ENCODE data around the gene MTRF1. TPM values are rescaled to one million over a fixed set of nuclear protein-coding genes. Genes with fewer than 3 reads are reported as not detected.
"Not testable (repeated sequence)": the region's sequence is repeated elsewhere in the genome, so short reads cannot be mapped to it uniquely, and the experiment has no call there.

The MTRF1 gene
- total RNA-seq, 2 experiments from 2014 or later, result 24.9 to 31.3 TPM

DNA sequence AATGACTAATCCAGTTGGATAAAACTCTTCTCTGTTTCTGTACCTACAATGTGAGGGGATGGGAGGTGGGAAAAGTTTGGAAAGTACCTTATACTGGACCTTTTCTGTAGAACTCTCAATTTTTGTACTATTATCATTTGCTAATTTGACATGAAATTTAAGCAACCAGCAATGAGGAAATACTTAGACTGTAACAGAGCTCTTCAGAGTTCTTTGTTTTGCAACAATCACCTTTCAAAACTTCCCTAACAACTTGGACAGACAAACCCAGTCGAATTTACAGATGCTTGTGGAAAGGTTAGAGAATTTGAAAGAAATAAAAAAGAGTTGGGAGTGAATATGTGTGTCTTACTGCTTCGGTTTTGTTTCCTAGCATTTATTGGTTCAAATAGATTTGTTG is 85.8 kb downstream of the MTRF1 start:
- no TSS peak for BruUV-seq (replicated peaks)

DNA sequence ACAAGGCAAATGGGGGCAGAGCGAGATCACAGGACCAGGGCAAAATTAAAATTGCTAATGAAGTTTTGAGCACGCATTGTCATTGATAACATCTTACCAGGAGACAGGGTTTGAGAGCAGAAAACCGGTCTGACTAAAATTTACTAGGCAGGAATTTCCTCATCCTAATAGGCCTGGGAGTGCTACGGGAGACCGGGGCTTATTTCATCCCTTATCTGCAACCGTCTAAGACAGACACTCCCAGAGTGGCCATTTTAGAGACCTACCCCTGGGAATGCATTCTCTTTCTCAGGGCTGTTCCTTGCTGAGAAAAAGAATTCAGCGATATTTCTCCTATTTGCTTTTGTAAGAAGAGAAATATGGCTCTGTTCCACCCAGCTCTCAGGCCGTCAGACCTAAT is 87.8 kb downstream of the MTRF1 start:
- H2AFZ ChIP-seq (ENCODE audit: low read length); H3K9me2 ChIP-seq (ENCODE audit: insufficient read depth, low read length); H3K4me1 ChIP-seq (ENCODE audit: insufficient read depth, low read length, poor library complexity, severe bottlenecking); CTCF ChIA-PET (ENCODE audit: unreplicated experiment); H3K4me2 ChIP-seq (ENCODE audit: low read length); H3K79me2 ChIP-seq (ENCODE audit: insufficient read depth, low read depth, low read length); H3K4me3 ChIP-seq (ENCODE audit: low read depth, low read length, poor library complexity, severe bottlenecking); BruUV-seq (replicated peaks); intact Hi-C loops (cut with micrococcal nuclease; ENCODE audit: unreplicated experiment); H4K20me1 ChIP-seq (ENCODE audit: insufficient read depth, low read length); H3K36me3 ChIP-seq (ENCODE audit: insufficient read depth, low read length); H3K27ac ChIP-seq (ENCODE audit: low read depth, low read length, poor library complexity, severe bottlenecking): not testable (repeated sequence)
- peaks cover 13% of the 10 kb centered on the region for H3K9me3 ChIP-seq (ENCODE audit: low read length)
- DNase-seq (ENCODE audit: low spot score), result peak; percentile 11
- POLR2A ChIA-PET, result interaction anchor here (0.6 kb wide), 1 partner anchor 1260 kb away, joined by 3 read pairs; no protein-coding TSS in a partner anchor

More for the DNA sequence above, 85.8 kb downstream of the MTRF1 start:
- H3K36me3 ChIP-seq (ENCODE audit: insufficient read depth, low read length), result no peaks in the 10 kb centered on the region
- TF ChIP-seq EZH2phosphoT487 (IDR thresholded peaks at IDR 0.05; ENCODE audit: borderline replicate concordance, low read depth, low read length) (no peak), CTCF (conservative IDR thresholded peaks at IDR 0.05; ENCODE audit: low read length) (no peak)
- CTCF ChIA-PET (ENCODE audit: unreplicated experiment), result no interaction called here
- H3K9me3 ChIP-seq (ENCODE audit: low read length), result peaks cover 13% of the 10 kb centered on the region
- no peaks in the 10 kb centered on the region for H3K4me1 ChIP-seq (ENCODE audit: insufficient read depth, low read length, poor library complexity, severe bottlenecking)
- no peak overlapping the region for H2AFZ ChIP-seq (ENCODE audit: low read length)
- H3K9me2 ChIP-seq (ENCODE audit: insufficient read depth, low read length), result no peaks in the 10 kb centered on the region
- H4K20me1 ChIP-seq (ENCODE audit: insufficient read depth, low read length), result no peaks in the 10 kb centered on the region
- H3K27ac ChIP-seq (ENCODE audit: low read depth, low read length, poor library complexity, severe bottlenecking), result no peak overlapping the region
- POLR2A ChIA-PET, result no interaction called here
- intact Hi-C loops (cut with micrococcal nuclease; ENCODE audit: unreplicated experiment), result no loop called here
- H3K4me2 ChIP-seq (ENCODE audit: low read length), result no peak overlapping the region
- no peaks in the 10 kb centered on the region for H3K79me2 ChIP-seq (ENCODE audit: insufficient read depth, low read depth, low read length)
- DNase-seq (ENCODE audit: low spot score), result no peak
- no peak overlapping the region for H3K4me3 ChIP-seq (ENCODE audit: low read depth, low read length, poor library complexity, severe bottlenecking)

Other genes starting within 250 kb of the MTRF1 start
- 106 and 111 TPM in 2 replicates for gene ELF1, start 244.3 kb downstream of the MTRF1 start, total RNA-seq (2014; rRNA removed; shearing (Covaris generic))
- gene ELF1, start 244.3 kb downstream of the MTRF1 start, total RNA-seq (2022), result 248 and 276 TPM in 2 replicates
- 5.9 and 7.9 TPM in 2 replicates for gene WBP4, start 202.1 kb downstream of the MTRF1 start, total RNA-seq (2014; rRNA removed; shearing (Covaris generic))
- 7.3 and 8.6 TPM in 2 replicates for gene WBP4, start 202.1 kb downstream of the MTRF1 start, total RNA-seq (2022)
- gene KBTBD6, start 130.8 kb downstream of the MTRF1 start, total RNA-seq (2014; rRNA removed; shearing (Covaris generic)), result 11.1 and 11.6 TPM in 2 replicates
- 7.8 and 8.3 TPM in 2 replicates for gene KBTBD6, start 130.8 kb downstream of the MTRF1 start, total RNA-seq (2022)
- 4.8 and 6.5 TPM in 2 replicates for gene KBTBD7, start 69.0 kb downstream of the MTRF1 start, total RNA-seq (2014; rRNA removed; shearing (Covaris generic))
- 3.1 TPM in 2 replicates for gene KBTBD7, start 69.0 kb downstream of the MTRF1 start, total RNA-seq (2022)
- 22.1 and 22.4 TPM in 2 replicates for gene NAA16, start 47.7 kb upstream of the MTRF1 start, total RNA-seq (2014; rRNA removed; shearing (Covaris generic))
- 44.1 and 45.9 TPM in 2 replicates for gene NAA16, start 47.7 kb upstream of the MTRF1 start, total RNA-seq (2022)
- gene RGCC, start 194.0 kb upstream of the MTRF1 start, total RNA-seq (2014; rRNA removed; shearing (Covaris generic)), result 219 and 274 TPM in 2 replicates
- gene RGCC, start 194.0 kb upstream of the MTRF1 start, total RNA-seq (2022), result 89.5 and 101 TPM in 2 replicates